H1 (cell line): ENCODE measurements around the gene SIGLEC15.

Experiments used
- CTCF ChIP-seq, 3 experiments: IDR thresholded peaks; 1 replicate in 2 of 3; 2 replicates in 1 of 3; pipeline versions ENCODE4 v1.5.1 to v1.6.1; 2011; ENCODE audit warnings: low read length in 3 of 3, mild to moderate bottlenecking in 3 of 3, inconsistent platforms in 2 of 3, low read depth in 1 of 3, moderate library complexity in 1 of 3; ENCODE audit not compliant: insufficient read depth in 1 of 3; ENCODE audit errors: control extremely low read depth in 1 of 3
- GTF2F1 ChIP-seq: IDR thresholded peaks from 2 replicates; pipeline ENCODE4 v1.6.1; 2012; ENCODE audit warnings: low read depth, low read length, improper control_type of control experiment, borderline replicate concordance
- POLR2A ChIP-seq, 2 experiments: IDR thresholded peaks; 1 replicate in 1 of 2; 2 replicates in 1 of 2; pipeline ENCODE4 v1.6.1; 2011; ENCODE audit warnings: low read depth in 2 of 2, low read length in 2 of 2, mild to moderate bottlenecking in 2 of 2; ENCODE audit errors: control extremely low read depth in 1 of 2
- POU5F1 ChIP-seq: IDR thresholded peaks from 2 replicates; pipeline ENCODE4 v1.6.1; 2011; ENCODE audit warnings: low read depth, mild to moderate bottlenecking, low read length, moderate library complexity
- SP1 ChIP-seq: IDR thresholded peaks from 2 replicates; pipeline ENCODE4 v1.6.1; 2011; ENCODE audit warnings: low read depth, low read length

GRCh38 chr18:45890606-45891005, 65.1 kb downstream of the SIGLEC15 start:
- no peak for TF ChIP-seq CTCF (IDR thresholded peaks at IDR 0.05; ENCODE audit: control extremely low read depth in 1 of 3, insufficient read depth in 1 of 3, low read depth in 1 of 3, low read length in 3 of 3)
- no peak for TF ChIP-seq POU5F1
- TF ChIP-seq SP1 = no peak
- TF ChIP-seq GTF2F1 = no peak
- TF ChIP-seq POLR2A (IDR thresholded peaks at IDR 0.05; ENCODE audit: control extremely low read depth in 1 of 2, low read depth in 2 of 2, low read length in 2 of 2) = no peak
